Type B pancreatic cell (in vitro differentiated cells): ENCODE results near the gene CABCOCO1. TPM values are rescaled to one million over a fixed set of nuclear protein-coding genes. Genes with fewer than 3 reads are reported as not detected.

ENCODE experiments used
- DNase-seq: peaks from one replicate; pipeline ENCODE4 v3.0.0; 2021; ENCODE audit warnings: mixed read lengths; ENCODE audit not compliant: unreplicated experiment; ENCODE audit errors: extremely low spot score
- H3K27ac Mint-ChIP-seq: 2 replicates; pipeline ENCODE4 v1.8.0; 2021; ENCODE audit warnings: mild to moderate bottlenecking, mixed read lengths
- H3K27me3 Mint-ChIP-seq: 2 replicates; pipeline ENCODE4 v1.8.0; 2021; ENCODE audit warnings: mixed read lengths
- H3K36me3 Mint-ChIP-seq: 2 replicates; pipeline ENCODE4 v1.8.0; 2021; ENCODE audit warnings: mixed read lengths
- H3K4me1 Mint-ChIP-seq: one replicate; pipeline ENCODE4 v1.8.0; 2021; ENCODE audit warnings: mixed read lengths; ENCODE audit not compliant: unreplicated experiment
- H3K4me3 Mint-ChIP-seq: 2 replicates; pipeline ENCODE4 v1.8.0; 2021; ENCODE audit warnings: mild to moderate bottlenecking, mixed read lengths
- H3K9me3 Mint-ChIP-seq: 2 replicates; pipeline ENCODE4 v1.8.0; 2021; ENCODE audit warnings: mixed read lengths
- total RNA-seq: library from RNA; stranded (reverse); gene quantifications from 2 replicates; pipeline ENCODE4 v1.2.1, GENCODE V29; 2021; ENCODE audit warnings: low replicate concordance
- TF ChIP-seq, protein P1 (sequence below): fragments of 200-600 bp; sonication (generic); conservative IDR thresholded peaks from 2 replicates; pipeline ENCODE4 v1.5.0; 2021; ENCODE audit warnings: antibody characterized with exemption, mild to moderate bottlenecking

The CABCOCO1 gene
- total RNA-seq, 1 donor from 2014 or later = not detected

DNA sequence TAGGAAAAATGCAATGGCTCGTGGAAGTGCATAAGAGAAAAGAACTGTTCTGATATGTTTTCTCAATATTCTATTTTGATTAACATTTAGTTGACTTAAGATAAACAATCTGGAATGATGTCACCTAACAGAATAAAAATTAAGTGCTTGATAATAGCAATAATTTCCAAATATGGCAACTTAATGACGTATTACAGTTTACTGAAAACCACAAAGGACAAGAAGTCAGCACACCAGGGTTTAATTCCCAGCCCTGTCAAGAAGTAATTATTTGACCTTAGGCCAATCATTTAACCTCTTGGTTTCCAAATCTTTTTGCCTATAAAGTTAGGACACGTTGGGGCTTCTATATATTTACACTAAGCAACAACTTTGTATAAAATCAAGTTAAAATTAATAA lies 95.7 kb downstream of the CABCOCO1 start:
- no peak overlapping the region for H3K4me3 Mint-ChIP-seq
- no peaks in the 10 kb centered on the region for H3K36me3 Mint-ChIP-seq
- TF ChIP-seq, protein P1, sequence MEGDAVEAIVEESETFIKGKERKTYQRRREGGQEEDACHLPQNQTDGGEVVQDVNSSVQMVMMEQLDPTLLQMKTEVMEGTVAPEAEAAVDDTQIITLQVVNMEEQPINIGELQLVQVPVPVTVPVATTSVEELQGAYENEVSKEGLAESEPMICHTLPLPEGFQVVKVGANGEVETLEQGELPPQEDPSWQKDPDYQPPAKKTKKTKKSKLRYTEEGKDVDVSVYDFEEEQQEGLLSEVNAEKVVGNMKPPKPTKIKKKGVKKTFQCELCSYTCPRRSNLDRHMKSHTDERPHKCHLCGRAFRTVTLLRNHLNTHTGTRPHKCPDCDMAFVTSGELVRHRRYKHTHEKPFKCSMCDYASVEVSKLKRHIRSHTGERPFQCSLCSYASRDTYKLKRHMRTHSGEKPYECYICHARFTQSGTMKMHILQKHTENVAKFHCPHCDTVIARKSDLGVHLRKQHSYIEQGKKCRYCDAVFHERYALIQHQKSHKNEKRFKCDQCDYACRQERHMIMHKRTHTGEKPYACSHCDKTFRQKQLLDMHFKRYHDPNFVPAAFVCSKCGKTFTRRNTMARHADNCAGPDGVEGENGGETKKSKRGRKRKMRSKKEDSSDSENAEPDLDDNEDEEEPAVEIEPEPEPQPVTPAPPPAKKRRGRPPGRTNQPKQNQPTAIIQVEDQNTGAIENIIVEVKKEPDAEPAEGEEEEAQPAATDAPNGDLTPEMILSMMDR = no peak
- no peak for DNase-seq
- H3K4me1 Mint-ChIP-seq = peaks cover 39% of the 10 kb centered on the region
- no peaks in the 10 kb centered on the region for H3K9me3 Mint-ChIP-seq
- no peak overlapping the region for H3K27ac Mint-ChIP-seq
- no peaks in the 10 kb centered on the region for H3K27me3 Mint-ChIP-seq

- H3K27me3 Mint-ChIP-seq = no peaks in the 10 kb centered on the region
Measured at GRCh38 chr10:61759751-61760150, 97.0 kb downstream of the CABCOCO1 start.

DNA sequence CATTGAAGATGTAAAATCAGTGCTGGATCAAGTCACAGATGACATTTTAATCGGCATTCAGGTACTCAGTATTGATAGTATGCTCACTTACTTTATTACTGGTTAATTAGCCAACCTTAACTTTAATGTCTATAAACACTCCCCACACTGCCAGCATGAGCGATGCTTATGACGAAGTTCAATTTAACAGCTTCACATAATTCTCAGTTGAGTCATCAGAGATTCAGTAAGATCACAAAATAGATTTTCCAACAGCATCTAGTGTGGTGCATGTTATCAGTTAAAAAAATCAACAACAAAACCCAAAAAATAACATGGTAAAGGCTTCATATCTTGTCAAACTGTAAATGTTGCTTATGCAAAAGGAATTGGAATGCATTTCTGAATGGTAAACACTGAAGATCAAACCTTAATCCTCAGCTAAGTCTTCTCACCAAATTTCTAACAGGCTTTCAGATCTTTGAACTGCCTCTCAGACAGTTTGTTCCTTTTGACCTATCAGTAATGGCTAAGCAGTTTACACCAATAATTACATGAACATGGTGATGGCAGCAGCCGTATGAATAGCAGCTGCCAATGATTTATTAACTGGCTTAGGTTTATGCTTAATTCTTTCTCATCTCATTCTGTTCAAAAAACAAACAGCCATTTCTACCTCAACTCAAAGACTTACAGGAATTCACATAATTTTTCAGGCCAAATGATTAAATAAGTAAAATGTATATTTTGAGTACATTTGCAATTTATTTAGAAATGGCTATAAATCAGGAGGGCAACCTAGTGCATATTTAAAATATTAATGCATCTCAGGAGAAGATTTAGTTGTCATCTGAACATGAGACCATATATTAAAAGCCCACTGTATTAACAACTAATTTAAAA lies 98.5 kb downstream of the CABCOCO1 start:
- no peaks in the 10 kb centered on the region for H3K27me3 Mint-ChIP-seq
- H3K36me3 Mint-ChIP-seq = no peaks in the 10 kb centered on the region
- H3K4me1 Mint-ChIP-seq = peaks cover 23% of the 10 kb centered on the region
- no peak for DNase-seq
- H3K9me3 Mint-ChIP-seq = no peaks in the 10 kb centered on the region
- H3K27ac Mint-ChIP-seq = peak overlapping the region; percentile 23
- H3K4me3 Mint-ChIP-seq = no peak overlapping the region
- TF ChIP-seq, protein P1 = no peak

More at GRCh38 chr10:61759751-61760150, 97.0 kb downstream of the CABCOCO1 start:
- no peak overlapping the region for H3K4me3 Mint-ChIP-seq
- H3K27ac Mint-ChIP-seq = no peak overlapping the region
- no peak for DNase-seq
- no peaks in the 10 kb centered on the region for H3K36me3 Mint-ChIP-seq
- H3K9me3 Mint-ChIP-seq = no peaks in the 10 kb centered on the region
- TF ChIP-seq, protein P1 = no peak
- peaks cover 26% of the 10 kb centered on the region for H3K4me1 Mint-ChIP-seq

DNA sequence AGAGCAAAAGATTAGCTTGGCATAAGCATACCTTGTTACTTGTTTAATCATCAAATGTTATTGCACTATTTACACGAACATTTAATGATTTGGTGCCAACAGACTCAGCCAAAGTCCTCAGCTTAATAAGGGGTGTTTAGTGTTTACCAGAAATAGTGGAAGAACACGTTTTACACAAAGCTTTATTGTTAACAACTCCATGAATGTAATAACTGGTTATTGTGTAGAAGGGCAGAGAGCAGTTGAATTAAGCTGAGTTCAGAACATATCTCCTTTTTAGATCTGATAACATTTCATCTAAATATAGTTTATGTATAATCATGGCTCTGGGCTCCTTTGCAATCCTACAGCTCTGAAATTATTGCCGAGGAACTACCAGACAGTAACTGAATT lies 99.1 kb downstream of the CABCOCO1 start:
- H3K36me3 Mint-ChIP-seq = no peaks in the 10 kb centered on the region
- H3K27me3 Mint-ChIP-seq = no peaks in the 10 kb centered on the region
- H3K9me3 Mint-ChIP-seq = no peaks in the 10 kb centered on the region
- no peak for DNase-seq
- peaks cover 23% of the 10 kb centered on the region for H3K4me1 Mint-ChIP-seq
- H3K4me3 Mint-ChIP-seq = no peak overlapping the region
- no peak overlapping the region for H3K27ac Mint-ChIP-seq
- TF ChIP-seq, protein P1 = no peak

DNA sequence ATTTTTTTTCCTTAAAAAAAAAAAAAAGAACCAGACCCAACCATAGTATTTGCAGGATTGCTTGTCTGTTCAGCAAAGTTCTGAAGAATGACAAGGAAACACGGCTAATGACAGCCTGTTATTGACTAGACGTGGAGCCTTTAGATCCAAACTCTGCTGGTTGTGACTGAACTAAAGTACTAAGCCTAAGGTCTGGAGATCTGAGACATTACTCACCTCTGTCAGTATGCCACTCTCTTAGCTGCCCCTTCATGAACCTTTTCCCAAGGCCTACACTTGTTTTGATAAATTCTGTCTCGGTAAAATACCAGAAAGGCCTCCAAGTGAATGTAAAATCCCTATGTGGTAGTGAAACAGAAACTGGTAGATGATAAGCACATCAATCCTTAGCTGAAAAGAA lies 101.0 kb downstream of the CABCOCO1 start:
- TF ChIP-seq, protein P1 = no peak
- Mint-ChIP-seq H3K4me3 (no peak overlapping the region), H3K4me1 (peaks cover 14% of the 10 kb centered on the region), H3K36me3 (no peaks in the 10 kb centered on the region), H3K9me3 (no peaks in the 10 kb centered on the region), H3K27ac (no peak overlapping the region), H3K27me3 (no peaks in the 10 kb centered on the region)
- no peak for DNase-seq
